GM12878 (cell line): ENCODE results near the gene RPS6KL1. TPM values are rescaled to one million over a fixed set of nuclear protein-coding genes. Genes with fewer than 3 reads are reported as not detected.

Experiments used
- ATAC-seq: fragments of 200-7000 bp; cut with Tn5 transposase; 3 replicates; pipeline ENCODE4 v1.9.1; 2020; ENCODE audit warnings: mild to moderate bottlenecking, moderate library complexity
- BruUV-seq: library from RNA; stranded (reverse); fragments of 400-500 nt; replicated peaks from 2 replicates; lab custom pipeline; 2021; lab: Mats Ljungman, UMichigan
- CTCF ChIA-PET: fragments of 300-600 bp; sonication (Branson Sonifier 250); formaldehyde crosslinking; extraction: SDS; loops from one replicate; lab custom pipeline; 2021; ENCODE audit warnings: inconsistent platforms; lab: Yijun Ruan, JAX
- POLR2A ChIA-PET: fragments of 350-600 bp; formaldehyde crosslinking; extraction: SDS; loops from one replicate; lab custom pipeline; 2021; ENCODE audit warnings: inconsistent platforms; lab: Charles Lee
- RAD21 ChIA-PET: fragments of 300-600 bp; sonication (Branson Sonifier 250); formaldehyde crosslinking; loops from one replicate; lab custom pipeline; 2023; ENCODE audit warnings: antibody characterized with exemption; ENCODE audit not compliant: unreplicated experiment; lab: Charles Lee
- SMC1A ChIA-PET: fragments of 300-600 bp; sonication (Branson Sonifier 250); formaldehyde crosslinking; loops from one replicate; lab custom pipeline; 2023; ENCODE audit not compliant: unreplicated experiment, uncharacterized antibody; lab: Charles Lee
- DNase-seq: peaks from one replicate; pipeline ENCODE4 v3.0.0-alpha.2; 2011; ENCODE audit warnings: low read depth, low spot score
- FAIRE-seq: peaks from 3 replicates; lab custom pipeline; 2011; peaks lifted over from hg19 to GRCh38; lab: Jason Lieb, UNC
- H2AFZ ChIP-seq: 2 replicates; pipeline ENCODE4 v1.6.0; 2011; ENCODE audit warnings: low read depth, low read length, control low read depth; ENCODE audit not compliant: control insufficient read depth
- H3K27ac ChIP-seq: 2 replicates; pipeline ENCODE4 v1.5.1; 2011; ENCODE audit warnings: control low read depth; ENCODE audit not compliant: control insufficient read depth, insufficient read depth
- H3K27me3 ChIP-seq, 2 experiments: replicated peaks in 1 of 2; 2 replicates each; pipeline versions ENCODE4 v1.6.0 to v1.6.1; 2011; ENCODE audit warnings: low read length in 1 of 2; ENCODE audit not compliant: control insufficient read depth in 2 of 2, insufficient read depth in 2 of 2
- H3K36me3 ChIP-seq, 2 experiments: 2 replicates each; pipeline ENCODE4 v1.5.1; 2011; ENCODE audit warnings: low read length in 1 of 2; ENCODE audit not compliant: control insufficient read depth in 2 of 2, insufficient read depth in 2 of 2
- H3K4me1 ChIP-seq: 2 replicates; pipeline ENCODE4 v1.6.1; 2011; ENCODE audit warnings: mild to moderate bottlenecking, low read length, moderate library complexity, mixed read lengths; ENCODE audit not compliant: control insufficient read depth, insufficient read depth
- H3K4me2 ChIP-seq: 2 replicates; pipeline ENCODE4 v1.6.0; 2011; ENCODE audit warnings: control low read depth; ENCODE audit not compliant: control insufficient read depth, insufficient read depth
- H3K4me3 ChIP-seq: fragments of 200-600 bp; sonication (generic); 2 replicates; pipeline ENCODE4 v1.5.1; 2016
- H3K79me2 ChIP-seq: 2 replicates; pipeline ENCODE4 v1.6.0; 2011; ENCODE audit warnings: low read length; ENCODE audit not compliant: control insufficient read depth, insufficient read depth
- H3K9ac ChIP-seq: 2 replicates; pipeline ENCODE4 v1.8.0; 2011; ENCODE audit warnings: low read length, control low read depth, mixed read lengths; ENCODE audit not compliant: control insufficient read depth, insufficient read depth
- H3K9me3 ChIP-seq: replicated peaks from 3 replicates; pipeline ENCODE4 v1.5.1; 2011; ENCODE audit warnings: mild to moderate bottlenecking, low read length; ENCODE audit not compliant: control insufficient read depth, insufficient read depth
- H4K20me1 ChIP-seq: 2 replicates; pipeline ENCODE4 v1.6.0; 2011; ENCODE audit not compliant: control insufficient read depth, insufficient read depth
- CHD1 ChIP-seq: IDR thresholded peaks from 2 replicates; pipeline ENCODE4 v1.6.1; 2012; ENCODE audit warnings: low read depth, low read length, improper control_type of control experiment
- EP300 ChIP-seq, 2 experiments: fragments of 150-350 bp in 1 of 2; IDR thresholded peaks; 2 replicates each; pipeline ENCODE4 v1.6.1; 2011 to 2012; ENCODE audit warnings: low read depth in 2 of 2, low read length in 2 of 2, borderline replicate concordance in 1 of 2, improper control_type of control experiment in 1 of 2, inconsistent platforms in 1 of 2; ENCODE audit not compliant: control insufficient read depth in 1 of 2
- IRF5 ChIP-seq: fragments of 450-650 bp; IDR thresholded peaks from 2 replicates; pipeline ENCODE4 v1.6.1; 2017; ENCODE audit warnings: borderline replicate concordance
- MYC ChIP-seq: IDR thresholded peaks from 2 replicates; pipeline ENCODE4 v1.6.1; 2011; ENCODE audit warnings: mild to moderate bottlenecking, low read length, moderate library complexity, inconsistent platforms; ENCODE audit not compliant: insufficient read depth, insufficient replicate concordance, insufficient read length, severe bottlenecking
- NBN ChIP-seq: fragments of 450-650 bp; IDR thresholded peaks from 2 replicates; pipeline ENCODE4 v1.6.1; 2016
- STAT3 ChIP-seq: IDR thresholded peaks from 2 replicates; pipeline ENCODE4 v1.6.1; 2011; ENCODE audit warnings: low read depth, low read length, improper control_type of control experiment
- TAF1 ChIP-seq: IDR thresholded peaks from 2 replicates; pipeline ENCODE4 v1.6.1; 2011; ENCODE audit warnings: mild to moderate bottlenecking, low read depth, low read length, borderline replicate concordance
- WGBS: methylation state at CpG from one replicate; pipeline ENCODE4 v1.1.6; 2016; ENCODE audit warnings: low lambda C conversion rate; ENCODE audit not compliant: insufficient replicate concordance, insufficient coverage; ENCODE audit errors: missing lambda C conversion rate; 5-methylcytosine and 5-hydroxymethylcytosine counted together
- in situ Hi-C: fragments of 300-500 bp; cut with MboI; formaldehyde crosslinking; loops from 9 replicates; pipeline ENCODE4 v1.14.3; 2018; ENCODE audit warnings: mixed read lengths
- intact Hi-C: fragments of 100-400 bp; cut with micrococcal nuclease; formaldehyde crosslinking; loops from one replicate; pipeline ENCODE4 v1.14.2; 2022; ENCODE audit not compliant: unreplicated experiment
- polyA plus RNA-seq, 11 experiments: library from polyadenylated mRNA; depleted of rRNA in 4 of 11; unstranded in 6 of 11; stranded (reverse) in 5 of 11; fragments of >200 nt; fragmentation: Nextera tagmentation in 4 of 11; fragmentation: Illumina TruSeq in 1 of 11; extraction: Ambion mirVana in 4 of 11; extraction: Trizol in 1 of 11; gene quantifications; 1 replicate in 1 of 11; 2 replicates in 10 of 11; pipeline versions ENCODE4 v1.2.1 to v1.2.3, GENCODE V29; 2011 to 2016; ENCODE audit warnings: inconsistent platforms in 2 of 11, missing spikeins in 2 of 11, low read depth in 1 of 11
- total RNA-seq, 4 experiments: library from RNA; depleted of rRNA in 3 of 4; stranded (reverse); fragments of >200 nt in 3 of 4; fragmentation: Illumina TruSeq in 1 of 4; extraction: Trizol in 1 of 4; gene quantifications; 2 replicates each; pipeline versions ENCODE4 v1.2.1 to v1.2.3, GENCODE V29; 2013 to 2021
- TF ChIP-seq, protein P1 (sequence below): fragments of 150-350 bp; IDR thresholded peaks from 2 replicates; pipeline ENCODE4 v1.6.1; 2016; ENCODE audit warnings: low read depth, low read length
- TF ChIP-seq, protein P2 (sequence below): fragments of 450-650 bp; conservative IDR thresholded peaks from 2 replicates; pipeline ENCODE4 v1.6.1; 2017; ENCODE audit warnings: mild to moderate bottlenecking, moderate library complexity

RPS6KL1 gene
- total and polyA plus RNA-seq, 10 of the 15 experiments (the other 5 are each of a cell fraction or from before 2014, with no cell fraction given) = 0.04 to 4.2 (median 2.0) TPM

DNA sequence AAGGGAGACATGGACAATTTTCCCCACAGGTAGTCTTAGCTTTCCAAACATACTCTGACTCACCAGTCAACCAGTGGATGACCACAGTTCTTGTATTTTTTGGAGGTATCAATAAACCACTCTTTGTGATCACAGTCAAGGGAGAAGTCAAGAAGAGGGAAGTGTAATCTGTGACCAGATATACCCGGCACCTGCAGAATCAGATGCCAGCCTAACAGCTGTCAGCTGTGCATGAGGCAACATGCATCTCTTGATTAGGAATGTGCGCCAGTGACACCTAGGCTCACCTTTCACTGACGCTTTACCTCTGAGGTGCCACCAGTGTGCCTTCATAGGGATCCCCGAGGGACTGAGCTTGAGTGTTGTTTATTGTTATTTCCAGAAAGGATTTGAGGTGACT, 67.1 kb downstream of the RPS6KL1 start:
- Histone ChIP-seq H3K79me2 (no peaks in the 10 kb centered on the region), H3K36me3 (no peaks in the 10 kb centered on the region), H4K20me1 (no peaks in the 10 kb centered on the region), H2AFZ (no peak overlapping the region), H3K4me2 (no peak overlapping the region), H3K27ac (no peak overlapping the region), H3K4me1 (no peaks in the 10 kb centered on the region), H3K27me3 (no peaks in the 10 kb centered on the region), H3K9ac (no peak overlapping the region), H3K4me3 (no peak overlapping the region), H3K9me3 (no peaks in the 10 kb centered on the region)
- intact Hi-C loops = no loop called here
- ChIA-PET SMC1A (interaction anchor here (1.1 to 11.1 kb wide), 3 partner anchors 10 to 48 kb away, joined by 3 to 165 read pairs (median 3); no protein-coding TSS in a partner anchor), CTCF (interaction anchor here (0.5 to 13.8 kb wide), 7 partner anchors 18 to 1225 kb away, joined by 3 to 552 read pairs (median 106); partner anchors contain the start of genes DLST and PROX2), RAD21 (interaction anchor here (0.9 to 1.3 kb wide), 2 partner anchors 50 to 84 kb away, joined by 3 read pairs; no protein-coding TSS in a partner anchor), POLR2A (interaction anchor here (0.5 to 1.0 kb wide), 2 partner anchors 9 to 34 kb away, joined by 3 to 5 read pairs; no protein-coding TSS in a partner anchor)
- no peak for FAIRE-seq
- no peak for DNase-seq
- no TSS peak for BruUV-seq
- no peak for ATAC-seq
- TF ChIP-seq STAT3 (no peak), MYC (no peak), EP300 (IDR thresholded peaks at IDR 0.05; ENCODE audit: borderline replicate concordance in 1 of 2, control insufficient read depth in 1 of 2, low read depth in 2 of 2, low read length in 2 of 2) (no peak), CHD1 (no peak), TAF1 (no peak), NBN (no peak), IRF5 (no peak)
- TF ChIP-seq, protein P1, sequence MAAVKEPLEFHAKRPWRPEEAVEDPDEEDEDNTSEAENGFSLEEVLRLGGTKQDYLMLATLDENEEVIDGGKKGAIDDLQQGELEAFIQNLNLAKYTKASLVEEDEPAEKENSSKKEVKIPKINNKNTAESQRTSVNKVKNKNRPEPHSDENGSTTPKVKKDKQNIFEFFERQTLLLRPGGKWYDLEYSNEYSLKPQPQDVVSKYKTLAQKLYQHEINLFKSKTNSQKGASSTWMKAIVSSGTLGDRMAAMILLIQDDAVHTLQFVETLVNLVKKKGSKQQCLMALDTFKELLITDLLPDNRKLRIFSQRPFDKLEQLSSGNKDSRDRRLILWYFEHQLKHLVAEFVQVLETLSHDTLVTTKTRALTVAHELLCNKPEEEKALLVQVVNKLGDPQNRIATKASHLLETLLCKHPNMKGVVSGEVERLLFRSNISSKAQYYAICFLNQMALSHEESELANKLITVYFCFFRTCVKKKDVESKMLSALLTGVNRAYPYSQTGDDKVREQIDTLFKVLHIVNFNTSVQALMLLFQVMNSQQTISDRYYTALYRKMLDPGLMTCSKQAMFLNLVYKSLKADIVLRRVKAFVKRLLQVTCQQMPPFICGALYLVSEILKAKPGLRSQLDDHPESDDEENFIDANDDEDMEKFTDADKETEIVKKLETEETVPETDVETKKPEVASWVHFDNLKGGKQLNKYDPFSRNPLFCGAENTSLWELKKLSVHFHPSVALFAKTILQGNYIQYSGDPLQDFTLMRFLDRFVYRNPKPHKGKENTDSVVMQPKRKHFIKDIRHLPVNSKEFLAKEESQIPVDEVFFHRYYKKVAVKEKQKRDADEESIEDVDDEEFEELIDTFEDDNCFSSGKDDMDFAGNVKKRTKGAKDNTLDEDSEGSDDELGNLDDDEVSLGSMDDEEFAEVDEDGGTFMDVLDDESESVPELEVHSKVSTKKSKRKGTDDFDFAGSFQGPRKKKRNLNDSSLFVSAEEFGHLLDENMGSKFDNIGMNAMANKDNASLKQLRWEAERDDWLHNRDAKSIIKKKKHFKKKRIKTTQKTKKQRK = no peak
- TF ChIP-seq, protein P2, sequence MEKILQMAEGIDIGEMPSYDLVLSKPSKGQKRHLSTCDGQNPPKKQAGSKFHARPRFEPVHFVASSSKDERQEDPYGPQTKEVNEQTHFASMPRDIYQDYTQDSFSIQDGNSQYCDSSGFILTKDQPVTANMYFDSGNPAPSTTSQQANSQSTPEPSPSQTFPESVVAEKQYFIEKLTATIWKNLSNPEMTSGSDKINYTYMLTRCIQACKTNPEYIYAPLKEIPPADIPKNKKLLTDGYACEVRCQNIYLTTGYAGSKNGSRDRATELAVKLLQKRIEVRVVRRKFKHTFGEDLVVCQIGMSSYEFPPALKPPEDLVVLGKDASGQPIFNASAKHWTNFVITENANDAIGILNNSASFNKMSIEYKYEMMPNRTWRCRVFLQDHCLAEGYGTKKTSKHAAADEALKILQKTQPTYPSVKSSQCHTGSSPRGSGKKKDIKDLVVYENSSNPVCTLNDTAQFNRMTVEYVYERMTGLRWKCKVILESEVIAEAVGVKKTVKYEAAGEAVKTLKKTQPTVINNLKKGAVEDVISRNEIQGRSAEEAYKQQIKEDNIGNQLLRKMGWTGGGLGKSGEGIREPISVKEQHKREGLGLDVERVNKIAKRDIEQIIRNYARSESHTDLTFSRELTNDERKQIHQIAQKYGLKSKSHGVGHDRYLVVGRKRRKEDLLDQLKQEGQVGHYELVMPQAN = no peak
- WGBS = 87% methylated on average over 4 of the region's 4 CpGs
- in situ Hi-C loops = no loop called here
